Keratinocyte (primary cell): Measurements from ENCODE around the gene SHCBP1. TPM values are rescaled to one million over a fixed set of nuclear protein-coding genes. Genes with fewer than 3 reads are reported as not detected.

Experiments
- DNase-seq: peaks from one replicate; pipeline ENCODE4 v3.0.0-alpha.2; 2011; ENCODE audit warnings: low read depth, missing footprints, low spot score
- FAIRE-seq: peaks from 2 replicates; lab custom pipeline; 2011; peaks lifted over from hg19 to GRCh38; lab: Jason Lieb, UNC
- H2AFZ ChIP-seq: 2 replicates; pipeline ENCODE4 v1.6.0; 2012; ENCODE audit warnings: low read length, control low read depth, inconsistent platforms; ENCODE audit not compliant: control insufficient read depth
- H3K27ac ChIP-seq: 2 replicates; pipeline ENCODE4 v1.5.1; 2011; ENCODE audit warnings: low read length; ENCODE audit not compliant: control insufficient read depth, insufficient read depth
- H3K27me3 ChIP-seq: 3 replicates; pipeline ENCODE4 v1.6.0; 2011; ENCODE audit warnings: low read length; ENCODE audit not compliant: control insufficient read depth, insufficient read depth; ENCODE audit errors: extremely low read depth
- H3K36me3 ChIP-seq, 2 experiments: 2 replicates in 1 of 2; 3 replicates in 1 of 2; pipeline ENCODE4 v1.5.1; 2011; ENCODE audit warnings: low read length in 2 of 2, mild to moderate bottlenecking in 1 of 2; ENCODE audit not compliant: control insufficient read depth in 2 of 2, insufficient read depth in 2 of 2; ENCODE audit errors: extremely low read depth in 1 of 2
- H3K4me1 ChIP-seq: 3 replicates; pipeline ENCODE4 v1.5.1; 2011; ENCODE audit warnings: low read length; ENCODE audit not compliant: control insufficient read depth, insufficient read depth; ENCODE audit errors: extremely low read depth
- H3K4me2 ChIP-seq: 3 replicates; pipeline ENCODE4 v1.6.0; 2011; ENCODE audit warnings: low read depth, low read length; ENCODE audit not compliant: control insufficient read depth, insufficient read depth; ENCODE audit errors: extremely low read depth
- H3K4me3 ChIP-seq, 3 experiments: fragments of 200-600 bp in 1 of 3; sonication (generic) in 1 of 3; 2 replicates in 2 of 3; 3 replicates in 1 of 3; pipeline ENCODE4 v1.5.1; 2011 to 2016; ENCODE audit warnings: low read length in 3 of 3, mild to moderate bottlenecking in 3 of 3, control low read depth in 2 of 3, inconsistent platforms in 1 of 3, low read depth in 1 of 3, mixed read lengths in 1 of 3, mixed run types in 1 of 3, moderate library complexity in 1 of 3; ENCODE audit not compliant: control insufficient read depth in 2 of 3, insufficient read depth in 2 of 3; ENCODE audit errors: extremely low read depth in 1 of 3
- H3K79me2 ChIP-seq: 2 replicates; pipeline ENCODE4 v1.6.0; 2012; ENCODE audit warnings: low read length; ENCODE audit not compliant: control insufficient read depth, insufficient read depth
- H3K9ac ChIP-seq: 3 replicates; pipeline ENCODE4 v1.6.0; 2011; ENCODE audit warnings: low read length; ENCODE audit not compliant: control insufficient read depth, insufficient read depth; ENCODE audit errors: extremely low read depth
- H3K9me1 ChIP-seq: 3 replicates; pipeline ENCODE4 v1.6.0; 2011; ENCODE audit warnings: low read length; ENCODE audit not compliant: control insufficient read depth, insufficient read depth; ENCODE audit errors: extremely low read depth
- H3K9me3 ChIP-seq: 2 replicates; pipeline ENCODE4 v1.5.1; 2012; ENCODE audit warnings: low read depth, low read length; ENCODE audit not compliant: control insufficient read depth
- H4K20me1 ChIP-seq: 3 replicates; pipeline ENCODE4 v1.6.0; 2011; ENCODE audit warnings: low read length; ENCODE audit not compliant: control insufficient read depth, insufficient read depth; ENCODE audit errors: extremely low read depth
- CTCF ChIP-seq, 3 experiments: IDR thresholded peaks in 1 of 3; conservative IDR thresholded peaks in 1 of 3; optimal IDR thresholded peaks in 1 of 3; 2 replicates in 2 of 3; 3 replicates in 1 of 3; pipeline versions ENCODE3 to v1.5.1; 2011; ENCODE audit warnings: low read length in 3 of 3, mild to moderate bottlenecking in 3 of 3, moderate library complexity in 2 of 3, control low read depth in 1 of 3, inconsistent platforms in 1 of 3; ENCODE audit not compliant: insufficient read depth in 2 of 3; ENCODE audit errors: extremely low read depth in 1 of 3
- EZH2 ChIP-seq: IDR thresholded peaks from one replicate; pipeline ENCODE4 v1.6.1; 2012; ENCODE audit warnings: inconsistent platforms, mild to moderate bottlenecking, low read length, moderate library complexity
- dilution Hi-C: fragments of 300-500 bp; cut with MboI; formaldehyde crosslinking; loops from one replicate; pipeline ENCODE4 v1.7.0; 2020; ENCODE audit warnings: low sequenced_read_pairs; ENCODE audit not compliant: extremely low pct_ligation_motif_present
- polyA plus RNA-seq, 5 experiments: library from polyadenylated mRNA; depleted of rRNA in 3 of 5; stranded (reverse) in 3 of 5; stranded (forward) in 1 of 5; unstranded in 1 of 5; fragments of >200 nt; gene quantifications; 1 replicate in 1 of 5; 2 replicates in 3 of 5; 3 replicates in 1 of 5; pipeline versions ENCODE4 v1.2.1 to v1.2.3, GENCODE V29; 2011 to 2012; ENCODE audit warnings: missing spikeins in 2 of 5, low read depth in 1 of 5, low replicate concordance in 1 of 5

The SHCBP1 gene
- polyA plus RNA-seq, 1 donor (not counting 4 experiments of a cell fraction or from before 2014, with no cell fraction given): 18.0 TPM

DNA sequence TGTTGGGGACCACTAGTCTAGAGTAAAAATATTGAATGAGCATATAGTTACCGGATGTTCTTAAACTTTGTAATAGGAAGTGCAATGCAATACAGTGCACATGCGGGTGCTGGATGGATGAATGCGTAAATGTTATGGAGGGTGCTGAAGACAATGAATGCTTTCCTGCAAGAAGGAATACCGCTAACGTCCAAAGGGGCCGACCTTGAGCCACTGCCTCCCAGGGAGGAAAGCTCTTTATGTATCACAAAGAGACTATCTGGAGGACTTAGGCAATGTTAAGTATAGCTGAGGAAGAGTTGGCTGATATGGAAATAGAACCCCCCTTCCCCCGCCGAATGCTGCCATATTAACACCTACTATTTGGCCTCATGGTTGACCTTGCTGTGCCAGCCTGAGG lies 27.5 kb upstream of the SHCBP1 start:
- H3K9me3 ChIP-seq: no peaks in the 10 kb centered on the region
- TF ChIP-seq EZH2 (no peak), CTCF (optimal IDR thresholded peaks at IDR 0.05 in 1 of 3, IDR thresholded peaks at IDR 0.05 in 1 of 3, conservative IDR thresholded peaks at IDR 0.05 in 1 of 3; ENCODE audit: extremely low read depth in 1 of 3, insufficient read depth in 2 of 3, low read length in 3 of 3) (no peak)
- FAIRE-seq: no peak
- no peak overlapping the region for H3K4me3 ChIP-seq
- H3K4me2 ChIP-seq: no peak overlapping the region
- no peaks in the 10 kb centered on the region for H3K36me3 ChIP-seq
- no peaks in the 10 kb centered on the region for H4K20me1 ChIP-seq
- no peak overlapping the region for H3K27ac ChIP-seq
- dilution Hi-C loops: no loop called here
- H3K9me1 ChIP-seq: no peaks in the 10 kb centered on the region
- no peak overlapping the region for H3K9ac ChIP-seq
- no peaks in the 10 kb centered on the region for H3K79me2 ChIP-seq
- H2AFZ ChIP-seq: no peak overlapping the region
- no peaks in the 10 kb centered on the region for H3K27me3 ChIP-seq
- no peak for DNase-seq
- H3K4me1 ChIP-seq: no peaks in the 10 kb centered on the region

DNA sequence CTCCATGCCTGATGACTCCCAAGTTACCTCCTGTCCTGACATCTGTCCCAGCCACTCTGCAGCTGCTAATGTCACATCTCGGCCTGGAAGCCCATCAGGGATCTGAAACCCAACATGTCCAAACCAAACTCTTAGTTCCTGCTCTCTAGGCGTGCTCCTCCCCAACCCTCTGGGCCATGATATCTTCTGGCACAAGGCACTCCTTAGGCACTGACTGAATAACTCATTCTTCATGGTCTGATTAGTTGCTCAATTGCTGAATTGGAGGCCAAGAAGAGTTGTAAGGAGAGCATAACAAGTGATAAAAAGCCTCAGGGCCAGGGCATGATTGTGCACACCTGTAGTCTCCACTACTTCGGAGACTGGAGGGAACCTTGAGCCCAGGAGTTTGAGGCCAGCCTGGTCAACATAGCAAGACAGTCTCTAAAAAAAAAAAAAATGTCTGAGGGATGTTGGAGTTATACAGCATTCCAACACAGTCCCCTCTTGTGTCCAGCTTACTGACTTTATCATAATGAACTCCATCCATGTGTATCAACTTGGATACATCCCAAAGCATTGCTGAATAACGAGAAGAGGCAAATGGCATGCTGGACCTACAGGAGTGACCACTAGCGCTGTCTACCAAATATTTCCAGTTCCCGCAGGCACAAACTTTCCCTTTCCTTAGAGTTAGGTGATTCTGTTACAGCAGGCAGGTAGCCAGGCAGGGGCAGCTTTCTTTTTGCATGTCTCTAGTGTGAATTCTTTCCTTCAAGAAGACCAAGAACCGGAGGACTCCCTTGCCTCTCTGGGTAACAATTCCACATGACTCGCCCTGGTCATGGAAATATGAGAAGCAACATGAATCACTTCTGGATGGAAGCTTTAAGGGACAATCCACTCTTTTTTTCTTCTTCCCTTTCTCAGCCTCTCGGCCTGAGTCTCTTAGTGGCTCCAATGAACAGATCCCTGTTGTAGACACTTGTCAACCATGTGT lies 18.1 kb upstream of the SHCBP1 start:
- dilution Hi-C loops: no loop called here
- no peak for TF ChIP-seq CTCF (optimal IDR thresholded peaks at IDR 0.05 in 1 of 3, IDR thresholded peaks at IDR 0.05 in 1 of 3, conservative IDR thresholded peaks at IDR 0.05 in 1 of 3; ENCODE audit: extremely low read depth in 1 of 3, insufficient read depth in 2 of 3, low read length in 3 of 3)
- no peak for TF ChIP-seq EZH2
- H3K9me3 ChIP-seq: no peaks in the 10 kb centered on the region

More for the DNA sequence above, 18.1 kb upstream of the SHCBP1 start:
- Histone ChIP-seq H3K4me2 (no peak overlapping the region), H3K4me1 (peaks cover 9% of the 10 kb centered on the region), H3K36me3 (no peaks in the 10 kb centered on the region), H3K4me3 (no peak overlapping the region), H4K20me1 (no peaks in the 10 kb centered on the region), H2AFZ (no peak overlapping the region), H3K9ac (no peak overlapping the region), H3K9me1 (no peaks in the 10 kb centered on the region), H3K27ac (no peak overlapping the region), H3K27me3 (no peaks in the 10 kb centered on the region), H3K79me2 (no peaks in the 10 kb centered on the region)
- FAIRE-seq (no peak), DNase-seq (no peak)
